ENCODE data around the gene PCYOX1L.
A peak's percentile ranks its signal among the peaks of the same experiment; 100 is the strongest.
"Not testable (repeated sequence)": the region's sequence is repeated elsewhere in the genome, so short reads cannot be mapped to it uniquely, and the experiment has no call there.

The PCYOX1L gene

GRCh38 chr5:149392718-149393117 lies 34.9 kb downstream of the PCYOX1L start:
- no peak overlapping the region for H3K4me3 ChIP-seq (ENCODE audit: low read length)
- no peak overlapping the region for H3K9ac ChIP-seq (ENCODE audit: low read length)
- H3K36me3 ChIP-seq (ENCODE audit: control insufficient read depth, insufficient read depth, low read length): no peaks in the 10 kb centered on the region
- no peaks in the 10 kb centered on the region for H3K4me1 ChIP-seq (ENCODE audit: control insufficient read depth, insufficient read depth, low read length)
- H3K27me3 ChIP-seq (ENCODE audit: control insufficient read depth, insufficient read depth, low read length): no peaks in the 10 kb centered on the region
- no peaks in the 10 kb centered on the region for H3K9me3 ChIP-seq (ENCODE audit: control insufficient read depth, low read length)

- H3K4me3 ChIP-seq (ENCODE audit: low read length); H3K27me3 ChIP-seq (ENCODE audit: control insufficient read depth, insufficient read depth, low read length); H3K9ac ChIP-seq (ENCODE audit: low read length); H3K9me3 ChIP-seq (ENCODE audit: control insufficient read depth, low read length); H3K36me3 ChIP-seq (ENCODE audit: control insufficient read depth, insufficient read depth, low read length); H3K4me1 ChIP-seq (ENCODE audit: control insufficient read depth, insufficient read depth, low read length): not testable (repeated sequence)
Observed at GRCh38 chr5:149394996-149395395, 37.1 kb downstream of the PCYOX1L start.

GRCh38 chr5:149397530-149397929 lies 39.7 kb downstream of the PCYOX1L start:
- Histone ChIP-seq H3K27me3 (ENCODE audit: control insufficient read depth, insufficient read depth, low read length) (no peaks in the 10 kb centered on the region), H3K36me3 (ENCODE audit: control insufficient read depth, insufficient read depth, low read length) (no peaks in the 10 kb centered on the region), H3K9me3 (ENCODE audit: control insufficient read depth, low read length) (no peaks in the 10 kb centered on the region), H3K4me1 (ENCODE audit: control insufficient read depth, insufficient read depth, low read length) (no peaks in the 10 kb centered on the region), H3K4me3 (ENCODE audit: low read length) (no peak overlapping the region), H3K9ac (ENCODE audit: low read length) (no peak overlapping the region)

GRCh38 chr5:149398747-149399266 lies 41.0 kb downstream of the PCYOX1L start:
- not testable (repeated sequence) for H3K9ac ChIP-seq (ENCODE audit: low read length); H3K4me1 ChIP-seq (ENCODE audit: control insufficient read depth, insufficient read depth, low read length); H3K27me3 ChIP-seq (ENCODE audit: control insufficient read depth, insufficient read depth, low read length); H3K4me3 ChIP-seq (ENCODE audit: low read length); H3K9me3 ChIP-seq (ENCODE audit: control insufficient read depth, low read length); H3K36me3 ChIP-seq (ENCODE audit: control insufficient read depth, insufficient read depth, low read length)

- Histone ChIP-seq H3K9ac (ENCODE audit: low read length) (no peak overlapping the region), H3K9me3 (ENCODE audit: control insufficient read depth, low read length) (no peaks in the 10 kb centered on the region), H3K27me3 (ENCODE audit: control insufficient read depth, insufficient read depth, low read length) (no peaks in the 10 kb centered on the region), H3K4me3 (ENCODE audit: low read length) (no peak overlapping the region), H3K4me1 (ENCODE audit: control insufficient read depth, insufficient read depth, low read length) (peaks cover 3% of the 10 kb centered on the region), H3K36me3 (ENCODE audit: control insufficient read depth, insufficient read depth, low read length) (no peaks in the 10 kb centered on the region)
Observed at GRCh38 chr5:149399775-149400174, 41.9 kb downstream of the PCYOX1L start.

GRCh38 chr5:149400304-149400703 lies 42.5 kb downstream of the PCYOX1L start:
- Histone ChIP-seq H3K27me3 (ENCODE audit: control insufficient read depth, insufficient read depth, low read length) (no peaks in the 10 kb centered on the region), H3K9ac (ENCODE audit: low read length) (no peak overlapping the region), H3K4me3 (ENCODE audit: low read length) (no peak overlapping the region), H3K9me3 (ENCODE audit: control insufficient read depth, low read length) (no peaks in the 10 kb centered on the region), H3K36me3 (ENCODE audit: control insufficient read depth, insufficient read depth, low read length) (no peaks in the 10 kb centered on the region), H3K4me1 (ENCODE audit: control insufficient read depth, insufficient read depth, low read length) (peaks cover 9% of the 10 kb centered on the region)

GRCh38 chr5:149401051-149401450 lies 43.2 kb downstream of the PCYOX1L start:
- H3K27me3 ChIP-seq (ENCODE audit: control insufficient read depth, insufficient read depth, low read length): no peaks in the 10 kb centered on the region
- H3K9ac ChIP-seq (ENCODE audit: low read length): no peak overlapping the region
- no peaks in the 10 kb centered on the region for H3K36me3 ChIP-seq (ENCODE audit: control insufficient read depth, insufficient read depth, low read length)
- peaks cover 13% of the 10 kb centered on the region for H3K4me1 ChIP-seq (ENCODE audit: control insufficient read depth, insufficient read depth, low read length)
- H3K4me3 ChIP-seq (ENCODE audit: low read length): no peak overlapping the region
- H3K9me3 ChIP-seq (ENCODE audit: control insufficient read depth, low read length): no peaks in the 10 kb centered on the region

- no peak overlapping the region for H3K9ac ChIP-seq (ENCODE audit: low read length)
- peaks cover 13% of the 10 kb centered on the region for H3K4me1 ChIP-seq (ENCODE audit: control insufficient read depth, insufficient read depth, low read length)
- H3K4me3 ChIP-seq (ENCODE audit: low read length): no peak overlapping the region
- H3K27me3 ChIP-seq (ENCODE audit: control insufficient read depth, insufficient read depth, low read length): no peaks in the 10 kb centered on the region
- H3K9me3 ChIP-seq (ENCODE audit: control insufficient read depth, low read length): no peaks in the 10 kb centered on the region
- no peaks in the 10 kb centered on the region for H3K36me3 ChIP-seq (ENCODE audit: control insufficient read depth, insufficient read depth, low read length)
Observed at GRCh38 chr5:149402291-149402690, 44.4 kb downstream of the PCYOX1L start.

GRCh38 chr5:149403923-149404745 lies 46.3 kb downstream of the PCYOX1L start:
- Histone ChIP-seq H3K4me1 (ENCODE audit: control insufficient read depth, insufficient read depth, low read length) (peaks cover 13% of the 10 kb centered on the region), H3K4me3 (ENCODE audit: low read length) (no peak overlapping the region), H3K9ac (ENCODE audit: low read length) (peak overlapping the region; percentile 43), H3K36me3 (ENCODE audit: control insufficient read depth, insufficient read depth, low read length) (no peaks in the 10 kb centered on the region), H3K27me3 (ENCODE audit: control insufficient read depth, insufficient read depth, low read length) (no peaks in the 10 kb centered on the region), H3K9me3 (ENCODE audit: control insufficient read depth, low read length) (no peaks in the 10 kb centered on the region)

GRCh38 chr5:149404746-149405549 lies 47.1 kb downstream of the PCYOX1L start:
- H3K4me1 ChIP-seq (ENCODE audit: control insufficient read depth, insufficient read depth, low read length): peaks cover 13% of the 10 kb centered on the region
- no peak overlapping the region for H3K4me3 ChIP-seq (ENCODE audit: low read length)
- no peaks in the 10 kb centered on the region for H3K27me3 ChIP-seq (ENCODE audit: control insufficient read depth, insufficient read depth, low read length)
- peak overlapping the region; percentile 53 for H3K9ac ChIP-seq (ENCODE audit: low read length)
- no peaks in the 10 kb centered on the region for H3K36me3 ChIP-seq (ENCODE audit: control insufficient read depth, insufficient read depth, low read length)
- no peaks in the 10 kb centered on the region for H3K9me3 ChIP-seq (ENCODE audit: control insufficient read depth, low read length)

- H3K9me3 ChIP-seq (ENCODE audit: control insufficient read depth, low read length): no peaks in the 10 kb centered on the region
- peaks cover 13% of the 10 kb centered on the region for H3K4me1 ChIP-seq (ENCODE audit: control insufficient read depth, insufficient read depth, low read length)
- peak overlapping the region; percentile 53 for H3K9ac ChIP-seq (ENCODE audit: low read length)
- H3K27me3 ChIP-seq (ENCODE audit: control insufficient read depth, insufficient read depth, low read length): no peaks in the 10 kb centered on the region
- no peaks in the 10 kb centered on the region for H3K36me3 ChIP-seq (ENCODE audit: control insufficient read depth, insufficient read depth, low read length)
- H3K4me3 ChIP-seq (ENCODE audit: low read length): no peak overlapping the region
Observed at GRCh38 chr5:149405550-149406202, 47.8 kb downstream of the PCYOX1L start.

All from mucosa of stomach (tissue), 1 donor.